Measurements from ENCODE around the gene SERPING1. TPM values are rescaled to one million over a fixed set of nuclear protein-coding genes. Genes with fewer than 3 reads are reported as not detected.

The SERPING1 gene
- total and polyA plus RNA-seq, 2 of the 13 experiments (the other 11 are each of a cell fraction or from before 2014, with no cell fraction given) = 2.0 to 10.4 TPM

- no peak for TF ChIP-seq HIC2 (CRISPR knock-in tag; IDR thresholded peaks at IDR 0.05; ENCODE audit: low read depth)
- TF ChIP-seq MIXL1 (CRISPR knock-in tag; IDR thresholded peaks at IDR 0.05) = no peak
- no peak for TF ChIP-seq ZNF180 (CRISPR knock-in tag; IDR thresholded peaks at IDR 0.05; ENCODE audit: borderline replicate concordance, low read depth)
- no peak for TF ChIP-seq ZKSCAN5 (CRISPR knock-in tag; IDR thresholded peaks at IDR 0.05)
- TF ChIP-seq BCL6 (CRISPR knock-in tag; IDR thresholded peaks at IDR 0.05) = no peak
- TF ChIP-seq ZBTB1 (CRISPR knock-in tag; IDR thresholded peaks at IDR 0.05; ENCODE audit: borderline replicate concordance) = no peak
- no peak for TF ChIP-seq ZNF782 (CRISPR knock-in tag; IDR thresholded peaks at IDR 0.05; ENCODE audit: borderline replicate concordance)
- no peak for TF ChIP-seq XRCC5 (optimal IDR thresholded peaks at IDR 0.05; ENCODE audit: low read length)
- no peak for TF ChIP-seq STAT5B (CRISPR knock-in tag; IDR thresholded peaks at IDR 0.05)
- TF ChIP-seq RXRB (CRISPR knock-in tag; IDR thresholded peaks at IDR 0.05; ENCODE audit: borderline replicate concordance) = no peak
Observed at GRCh38 chr11:57653163-57653562, 55.7 kb downstream of the SERPING1 start (continued).

GRCh38 chr11:57656885-57657193 is 59.4 kb downstream of the SERPING1 start:
- Histone ChIP-seq H3K79me2 (ENCODE audit: insufficient read depth, low read length) (peaks cover 20% of the 10 kb centered on the region), H3K27ac (ENCODE audit: extremely low read length, insufficient read depth, low read length) (peak overlapping the region; percentile 63), H3K9me3 (ENCODE audit: low read length) (no peaks in the 10 kb centered on the region), H3K9ac (ENCODE audit: insufficient read depth, low read depth, low read length) (peak overlapping the region; percentile 77), H3K36me3 (replicated peaks in 1 of 2; ENCODE audit: control insufficient read depth in 1 of 2, insufficient read depth in 2 of 2, low read length in 2 of 2) (peaks cover 11 to 22% of the 10 kb centered on the region in 2 experiments), H3K4me2 (ENCODE audit: low read depth, low read length) (peak overlapping the region; percentile 91), H4K20me1 (ENCODE audit: insufficient read depth, low read length) (no peaks in the 10 kb centered on the region), H2AFZ (ENCODE audit: low read length) (no peak overlapping the region), H3K4me1 (ENCODE audit: insufficient read depth, low read length) (peaks cover 18% of the 10 kb centered on the region; the same call in 1 of the 2 replicates), H3K4me3 (replicated peaks in 1 of 3; ENCODE audit: insufficient read depth in 1 of 3, low read depth in 2 of 3, low read length in 3 of 3) (peak overlapping the region; percentile 54 to 70 (median 57)), H3K27me3 (ENCODE audit: control insufficient read depth in 1 of 2, insufficient read depth in 2 of 2, low read length in 2 of 2) (peaks cover 0 to 4% of the 10 kb centered on the region in 2 experiments; a peak in 2 of 5 replicates)
- peak; percentile 6; the same call in 2 of the 3 replicates for ATAC-seq
- FAIRE-seq = no peak
- in situ Hi-C loops (cut with HindIII; ENCODE audit: extremely low pct_ligation_motif_present, low pct_unique_long_range_greater_than_20kb) (loop anchor here (25.0 kb wide), 2 partner anchors 630 to 855 kb away; partner anchors contain the start of gene OR5B21), intact Hi-C loops (cut with micrococcal nuclease; ENCODE audit: unreplicated experiment) (no loop called here)
- ChIA-PET POLR2A (interaction anchor here (1.3 to 2.1 kb wide), 2 partner anchors 10 to 16 kb away, joined by 4 to 7 read pairs; no protein-coding TSS in a partner anchor), CTCF (ENCODE audit: low intra/inter-chr PET ratio, low total read pairs) (no interaction called here)
- WGBS (ENCODE audit: low lambda C conversion rate) = 1% methylated on average over 5 of the region's 5 CpGs
- no peak for DNase-seq (ENCODE audit: low spot score)
- BruUV-seq (replicated peaks) = TSS peak; percentile 100
- no peak for TF ChIP-seq ZBTB42 (CRISPR knock-in tag; IDR thresholded peaks at IDR 0.05)
- no peak for TF ChIP-seq MAF1 (CRISPR knock-in tag; IDR thresholded peaks at IDR 0.05; ENCODE audit: borderline replicate concordance)
- TF ChIP-seq ZUFSP (CRISPR knock-in tag; IDR thresholded peaks at IDR 0.05; ENCODE audit: borderline replicate concordance) = no peak
- TF ChIP-seq SAP130 (CRISPR knock-in tag; IDR thresholded peaks at IDR 0.05; ENCODE audit: low read depth) = no peak
- TF ChIP-seq RBAK (CRISPR knock-in tag; IDR thresholded peaks at IDR 0.05) = peak; percentile 39; the same call in 1 of the 2 replicates
- TF ChIP-seq RARG (CRISPR knock-in tag; IDR thresholded peaks at IDR 0.05; ENCODE audit: low read depth) = no peak
